Ovary (tissue), 9 donors: ENCODE results near the gene VWA1. TPM values are rescaled to one million over a fixed set of nuclear protein-coding genes. Genes with fewer than 3 reads are reported as not detected.

Experiments used
- DNase-seq, 5 donors: peaks; one replicate each; pipeline ENCODE4 v3.0.0-alpha.2; 2019 to 2020
- H3K27ac ChIP-seq, 2 donors: fragments of 200-600 bp; one replicate each; pipeline versions ENCODE4 v1.5.1 to v1.8.0; 2019 to 2022
- H3K27me3 ChIP-seq: fragments of 200-600 bp; one replicate; pipeline ENCODE4 v1.8.0; 2022
- H3K36me3 ChIP-seq: fragments of 200-600 bp; sonication (generic); one replicate; pipeline ENCODE4 v1.5.1; 2019
- H3K4me1 ChIP-seq: one replicate; pipeline ENCODE4 v1.8.1; 2013; ENCODE audit warnings: mild to moderate bottlenecking, moderate library complexity; ENCODE audit not compliant: insufficient read depth
- H3K4me3 ChIP-seq: fragments of 200-600 bp; sonication (generic); one replicate; pipeline ENCODE4 v1.5.1; 2017
- H3K9me3 ChIP-seq, 2 donors: fragments of 200-600 bp in 1 of 2; sonication (generic) in 1 of 2; one replicate each; pipeline versions ENCODE4 v1.5.1 to v1.8.1; 2013 to 2019; ENCODE audit warnings: mild to moderate bottlenecking in 1 of 2, moderate library complexity in 1 of 2
- CTCF ChIP-seq, 3 donors: fragments of 450-650 bp in 2 of 3; fragments of 200-600 bp in 1 of 3; IDR thresholded peaks; one replicate each; pipeline versions ENCODE4 v1.5.1 to v1.8.0; 2016 to 2022; ENCODE audit warnings: antibody characterized with exemption in 3 of 3, mild to moderate bottlenecking in 1 of 3
- EP300 ChIP-seq: sonication (generic); formaldehyde crosslinking; IDR thresholded peaks from one replicate; pipeline ENCODE4 v1.6.1; 2017; ENCODE audit warnings: antibody characterized with exemption
- POLR2A ChIP-seq: fragments of 450-650 bp; IDR thresholded peaks from one replicate; pipeline ENCODE4 v1.6.1; 2017; ENCODE audit warnings: antibody characterized with exemption, mild to moderate bottlenecking, moderate library complexity
- WGBS, 3 donors: extraction: QIAGEN DNeasy Blood & Tissue Kit in 1 of 3; methylation state at CpG; one replicate each; pipeline versions ENCODE4 v1.1.5 to v1.1.7; 2013 to 2017; 5-methylcytosine and 5-hydroxymethylcytosine counted together
- intact Hi-C, 4 donors: fragments of 100-400 bp; cut with DNase I; formaldehyde crosslinking; loops; one replicate each; pipeline versions ENCODE4 v1.11.0 to v1.15.1; 2022 to 2023
- polyA plus RNA-seq, 2 donors: library from polyadenylated mRNA; stranded (reverse); fragments of 200-250 nt in 1 of 2; fragments of 350-450 nt in 1 of 2; fragmentation: Illumina TruSeq in 1 of 2; extraction: RNeasy Lipid Tissue Mini Kit (QIAGEN cat#74804) in 1 of 2; gene quantifications; one replicate each; pipeline ENCODE4 v1.2.3, GENCODE V29; 2013 to 2014
- total RNA-seq, 7 donors: library from RNA; depleted of rRNA in 2 of 7; stranded (reverse); fragments of >200 nt in 2 of 7; fragmentation: NEBNext Ultra II Directional in 3 of 7; extraction: Animal tissue kit (Norgen Biotek cat#: 25700) in 3 of 7; gene quantifications; one replicate each; pipeline versions ENCODE4 v1.1.0 to v1.2.4, GENCODE V29; 2016 to 2023
- donor health status: DM: no; HTN: no; CAD: no; lungs with moderate emphysema.
- donor health status: DM: no; HTN: no; CAD: no.
- donor health status: Bipolar disorder and iron deficiency.
- donor health status: DM: yes; HTN: yes; CAD: no.
- donor health status: DM: no; HTN: no; CAD: no.
- donor health status: DM: yes; HTN: yes; CAD: no.

Gene VWA1
- total and polyA plus RNA-seq, 9 donors, result 0.20 to 73.5 (median 37.0) TPM

- 7 to 22% (median 10%) methylated on average over 9 to 12 of the region's 12 CpGs for WGBS, 3 donors
- peaks cover 52% of the 10 kb centered on the region for H3K4me1 ChIP-seq
- peak; percentile 61 to 72 (median 68) for DNase-seq
- H3K36me3 ChIP-seq, result no peaks in the 10 kb centered on the region
- H3K4me3 ChIP-seq, result no peak overlapping the region
- H3K27me3 ChIP-seq, result no peaks in the 10 kb centered on the region
- TF ChIP-seq EP300, result no peak
- no peak for TF ChIP-seq CTCF (IDR thresholded peaks at IDR 0.05)
- no peak for TF ChIP-seq POLR2A
- no peaks in the 10 kb centered on the region for H3K9me3 ChIP-seq
- intact Hi-C loops, result no loop called here
- peak overlapping the region; percentile 83 to 96 for H3K27ac ChIP-seq
Observed at GRCh38 chr1:1433804-1434130, 1.7 kb upstream of the VWA1 start.

- 13 to 21% (median 19%) methylated on average over 22 to 32 of the region's 32 CpGs for WGBS, 3 donors
- peak in 1 of 3 donors; percentile 13 for TF ChIP-seq CTCF (IDR thresholded peaks at IDR 0.05)
- TF ChIP-seq POLR2A, result no peak
- peaks cover 52% of the 10 kb centered on the region for H3K4me1 ChIP-seq
- intact Hi-C loops, result no loop called here
- peak overlapping the region; percentile 83 to 96 for H3K27ac ChIP-seq
- H3K27me3 ChIP-seq, result no peaks in the 10 kb centered on the region
- H3K9me3 ChIP-seq, result no peaks in the 10 kb centered on the region
- peak; percentile 78 to 89 (median 82) for DNase-seq
- no peak overlapping the region for H3K4me3 ChIP-seq
- H3K36me3 ChIP-seq, result no peaks in the 10 kb centered on the region
Observed at GRCh38 chr1:1434131-1434823, 1.2 kb upstream of the VWA1 start.

- intact Hi-C loops, result no loop called here
- peak overlapping the region; percentile 49 for H3K4me3 ChIP-seq
- H3K9me3 ChIP-seq, result no peaks in the 10 kb centered on the region
Observed at GRCh38 chr1:1434824-1435105, 725 bp upstream of the VWA1 start.

GRCh38 chr1:1435911-1436629 is 580 bp downstream of the VWA1 start:
- intact Hi-C loops, result no loop called here
- WGBS, 3 donors, result 10 to 22% (median 15%) methylated on average over 29 to 40 of the region's 40 CpGs
- Histone ChIP-seq H3K4me3 (peak overlapping the region; percentile 49), H3K4me1 (peaks cover 42% of the 10 kb centered on the region), H3K36me3 (no peaks in the 10 kb centered on the region), H3K27me3 (no peaks in the 10 kb centered on the region), H3K9me3 (no peaks in the 10 kb centered on the region), H3K27ac (peak overlapping the region in 1 of 2 donors; percentile 96)
- no peak for TF ChIP-seq CTCF (IDR thresholded peaks at IDR 0.05)
- TF ChIP-seq EP300, result no peak
- TF ChIP-seq POLR2A, result no peak
- DNase-seq, result peak in 3 of 5 donors; percentile 20 to 50 (median 42)

More at GRCh38 chr1:1434824-1435105, 725 bp upstream of the VWA1 start:
- TF ChIP-seq POLR2A (no peak), EP300 (no peak), CTCF (IDR thresholded peaks at IDR 0.05) (no peak)
- Histone ChIP-seq H3K4me1 (peaks cover 48% of the 10 kb centered on the region), H3K27ac (peak overlapping the region; percentile 42 to 96), H3K27me3 (no peaks in the 10 kb centered on the region), H3K36me3 (no peaks in the 10 kb centered on the region)
- no peak for DNase-seq
- WGBS, 3 donors, result 66 to 80% (median 76%) methylated on average over 4 of the region's 4 CpGs
